ENCODE measurements around the gene LIMS1. TPM values are rescaled to one million over a fixed set of nuclear protein-coding genes. Genes with fewer than 3 reads are reported as not detected.
A peak's percentile ranks its signal among the peaks of the same experiment; 100 is the strongest.

The LIMS1 gene
- polyA plus RNA-seq, 4 donors, result 44.6 to 54.2 (median 50.0) TPM

- DNase-seq (ENCODE audit: low read depth in 4 of 4, low spot score in 2 of 4), result no peak
Observed at GRCh38 chr2:108612153-108612513, 77.9 kb downstream of the LIMS1 start.

- no peak for DNase-seq (ENCODE audit: low read depth in 4 of 4, low spot score in 2 of 4)
Observed at GRCh38 chr2:108612514-108613183, 78.4 kb downstream of the LIMS1 start.

- no peak for DNase-seq (ENCODE audit: low read depth in 4 of 4, low spot score in 2 of 4)
Observed at GRCh38 chr2:108613261-108614042, 79.2 kb downstream of the LIMS1 start.

GRCh38 chr2:108614043-108614545 lies 79.8 kb downstream of the LIMS1 start:
- no peak for DNase-seq (ENCODE audit: low read depth in 4 of 4, low spot score in 2 of 4)

GRCh38 chr2:108614659-108615058 lies 80.4 kb downstream of the LIMS1 start:
- DNase-seq (ENCODE audit: low read depth in 4 of 4, low spot score in 2 of 4), result no peak

GRCh38 chr2:108615480-108616090 lies 81.3 kb downstream of the LIMS1 start:
- no peak for DNase-seq (ENCODE audit: low read depth in 4 of 4, low spot score in 2 of 4)

- no peak for DNase-seq (ENCODE audit: low read depth in 4 of 4, low spot score in 2 of 4)
Observed at GRCh38 chr2:108616318-108616717, 82.0 kb downstream of the LIMS1 start.

GRCh38 chr2:108616751-108617161 lies 82.5 kb downstream of the LIMS1 start:
- DNase-seq (ENCODE audit: low read depth in 4 of 4, low spot score in 2 of 4), result peak in 1 of 4 donors; percentile 75

GRCh38 chr2:108617617-108618016 lies 83.3 kb downstream of the LIMS1 start:
- no peak for DNase-seq (ENCODE audit: low read depth in 4 of 4, low spot score in 2 of 4)

- DNase-seq (ENCODE audit: low read depth in 4 of 4, low spot score in 2 of 4), result no peak
Observed at GRCh38 chr2:108619925-108620620, 85.8 kb downstream of the LIMS1 start.

- no peak for DNase-seq (ENCODE audit: low read depth in 4 of 4, low spot score in 2 of 4)
Observed at GRCh38 chr2:108620656-108621055, 86.4 kb downstream of the LIMS1 start.

- no peak for DNase-seq (ENCODE audit: low read depth in 4 of 4, low spot score in 2 of 4)
Observed at GRCh38 chr2:108621087-108621559, 86.9 kb downstream of the LIMS1 start.

GRCh38 chr2:108621687-108622681 lies 87.7 kb downstream of the LIMS1 start:
- DNase-seq (ENCODE audit: low read depth in 4 of 4, low spot score in 2 of 4), result no peak

- DNase-seq (ENCODE audit: low read depth in 4 of 4, low spot score in 2 of 4), result no peak
Observed at GRCh38 chr2:108623616-108624015, 89.3 kb downstream of the LIMS1 start.

GRCh38 chr2:108625186-108625827 lies 91.0 kb downstream of the LIMS1 start:
- DNase-seq (ENCODE audit: low read depth in 4 of 4, low spot score in 2 of 4), result no peak

GRCh38 chr2:108625828-108626195 lies 91.5 kb downstream of the LIMS1 start:
- DNase-seq (ENCODE audit: low read depth in 4 of 4, low spot score in 2 of 4), result no peak

- no peak for DNase-seq (ENCODE audit: low read depth in 4 of 4, low spot score in 2 of 4)
Observed at GRCh38 chr2:108626995-108627394, 92.7 kb downstream of the LIMS1 start.

GRCh38 chr2:108627911-108628567 lies 93.8 kb downstream of the LIMS1 start:
- DNase-seq (ENCODE audit: low read depth in 4 of 4, low spot score in 2 of 4), result no peak

- no peak for DNase-seq (ENCODE audit: low read depth in 4 of 4, low spot score in 2 of 4)
Observed at GRCh38 chr2:108628936-108629335, 94.7 kb downstream of the LIMS1 start.

All from left renal cortex interstitium (tissue), 4 donors.